GM23338 (cell line): Measurements from ENCODE around the gene ARHGEF40. TPM values are rescaled to one million over a fixed set of nuclear protein-coding genes. Genes with fewer than 3 reads are reported as not detected.

Experiments used
- EZH2 ChIP-seq: fragments of 200-600 bp; sonication (generic); IDR thresholded peaks from one replicate; pipeline ENCODE4 v1.8.0; 2017; ENCODE audit warnings: antibody characterized with exemption, mild to moderate bottlenecking, low read depth; ENCODE audit not compliant: unreplicated experiment
- EZH2phosphoT487 ChIP-seq: fragments of 200-600 bp; sonication (generic); IDR thresholded peaks from one replicate; pipeline ENCODE4 v1.8.1; 2018; ENCODE audit warnings: antibody characterized with exemption; ENCODE audit not compliant: unreplicated experiment
- JUNB ChIP-seq: IDR thresholded peaks from one replicate; pipeline ENCODE4 v1.6.1; 2016; ENCODE audit warnings: antibody characterized with exemption; ENCODE audit not compliant: unreplicated experiment
- POLR2AphosphoS5 ChIP-seq: IDR thresholded peaks from 2 replicates; pipeline ENCODE4 v1.6.1; 2016; ENCODE audit warnings: antibody characterized with exemption, low read depth
- STAT1 ChIP-seq: IDR thresholded peaks from one replicate; pipeline ENCODE4 v1.6.1; 2016; ENCODE audit warnings: antibody characterized with exemption; ENCODE audit not compliant: unreplicated experiment
- ZNF114 ChIP-seq: fragments of 250-450 bp; sonication (Bioruptor Pico); IDR thresholded peaks from 2 replicates; pipeline ENCODE4 v1.5.0; 2020; ENCODE audit warnings: mild to moderate bottlenecking, moderate library complexity
- ZNF331 ChIP-seq: fragments of 250-450 bp; sonication (Bioruptor Pico); IDR thresholded peaks from 2 replicates; pipeline ENCODE4 v1.5.0; 2020; ENCODE audit warnings: low read depth, mild to moderate bottlenecking, moderate library complexity
- polyA plus RNA-seq: library from polyadenylated mRNA; unstranded; fragments of >200 nt; fragmentation: Nextera tagmentation; extraction: Ambion mirVana; gene quantifications from 2 replicates; pipeline ENCODE4 v1.2.1, GENCODE V29; 2016
- total RNA-seq: library from RNA; depleted of rRNA; stranded (reverse); fragments of >200 nt; shearing (Covaris generic); gene quantifications from 2 replicates; pipeline ENCODE4 v1.2.3, GENCODE V29; 2014
- TF ChIP-seq, protein P1 (sequence below): fragments of 250-450 bp; sonication (Bioruptor Pico); IDR thresholded peaks from 2 replicates; pipeline ENCODE4 v1.5.0; 2020; ENCODE audit warnings: mild to moderate bottlenecking, moderate library complexity
- TF ChIP-seq, protein P2 (sequence below), 2 experiments: fragments of 200-600 bp in 1 of 2; sonication (generic) in 1 of 2; conservative IDR thresholded peaks; 2 replicates each; pipeline versions ENCODE4 v1.5.1 to v1.6.1; 2016 to 2017; ENCODE audit warnings: antibody characterized with exemption in 2 of 2, low read depth in 2 of 2, mild to moderate bottlenecking in 2 of 2, moderate library complexity in 1 of 2

The ARHGEF40 gene
- total and polyA plus RNA-seq, 2 experiments from 2014 or later, result 17.7 to 44.6 TPM

- TF ChIP-seq, protein P1, sequence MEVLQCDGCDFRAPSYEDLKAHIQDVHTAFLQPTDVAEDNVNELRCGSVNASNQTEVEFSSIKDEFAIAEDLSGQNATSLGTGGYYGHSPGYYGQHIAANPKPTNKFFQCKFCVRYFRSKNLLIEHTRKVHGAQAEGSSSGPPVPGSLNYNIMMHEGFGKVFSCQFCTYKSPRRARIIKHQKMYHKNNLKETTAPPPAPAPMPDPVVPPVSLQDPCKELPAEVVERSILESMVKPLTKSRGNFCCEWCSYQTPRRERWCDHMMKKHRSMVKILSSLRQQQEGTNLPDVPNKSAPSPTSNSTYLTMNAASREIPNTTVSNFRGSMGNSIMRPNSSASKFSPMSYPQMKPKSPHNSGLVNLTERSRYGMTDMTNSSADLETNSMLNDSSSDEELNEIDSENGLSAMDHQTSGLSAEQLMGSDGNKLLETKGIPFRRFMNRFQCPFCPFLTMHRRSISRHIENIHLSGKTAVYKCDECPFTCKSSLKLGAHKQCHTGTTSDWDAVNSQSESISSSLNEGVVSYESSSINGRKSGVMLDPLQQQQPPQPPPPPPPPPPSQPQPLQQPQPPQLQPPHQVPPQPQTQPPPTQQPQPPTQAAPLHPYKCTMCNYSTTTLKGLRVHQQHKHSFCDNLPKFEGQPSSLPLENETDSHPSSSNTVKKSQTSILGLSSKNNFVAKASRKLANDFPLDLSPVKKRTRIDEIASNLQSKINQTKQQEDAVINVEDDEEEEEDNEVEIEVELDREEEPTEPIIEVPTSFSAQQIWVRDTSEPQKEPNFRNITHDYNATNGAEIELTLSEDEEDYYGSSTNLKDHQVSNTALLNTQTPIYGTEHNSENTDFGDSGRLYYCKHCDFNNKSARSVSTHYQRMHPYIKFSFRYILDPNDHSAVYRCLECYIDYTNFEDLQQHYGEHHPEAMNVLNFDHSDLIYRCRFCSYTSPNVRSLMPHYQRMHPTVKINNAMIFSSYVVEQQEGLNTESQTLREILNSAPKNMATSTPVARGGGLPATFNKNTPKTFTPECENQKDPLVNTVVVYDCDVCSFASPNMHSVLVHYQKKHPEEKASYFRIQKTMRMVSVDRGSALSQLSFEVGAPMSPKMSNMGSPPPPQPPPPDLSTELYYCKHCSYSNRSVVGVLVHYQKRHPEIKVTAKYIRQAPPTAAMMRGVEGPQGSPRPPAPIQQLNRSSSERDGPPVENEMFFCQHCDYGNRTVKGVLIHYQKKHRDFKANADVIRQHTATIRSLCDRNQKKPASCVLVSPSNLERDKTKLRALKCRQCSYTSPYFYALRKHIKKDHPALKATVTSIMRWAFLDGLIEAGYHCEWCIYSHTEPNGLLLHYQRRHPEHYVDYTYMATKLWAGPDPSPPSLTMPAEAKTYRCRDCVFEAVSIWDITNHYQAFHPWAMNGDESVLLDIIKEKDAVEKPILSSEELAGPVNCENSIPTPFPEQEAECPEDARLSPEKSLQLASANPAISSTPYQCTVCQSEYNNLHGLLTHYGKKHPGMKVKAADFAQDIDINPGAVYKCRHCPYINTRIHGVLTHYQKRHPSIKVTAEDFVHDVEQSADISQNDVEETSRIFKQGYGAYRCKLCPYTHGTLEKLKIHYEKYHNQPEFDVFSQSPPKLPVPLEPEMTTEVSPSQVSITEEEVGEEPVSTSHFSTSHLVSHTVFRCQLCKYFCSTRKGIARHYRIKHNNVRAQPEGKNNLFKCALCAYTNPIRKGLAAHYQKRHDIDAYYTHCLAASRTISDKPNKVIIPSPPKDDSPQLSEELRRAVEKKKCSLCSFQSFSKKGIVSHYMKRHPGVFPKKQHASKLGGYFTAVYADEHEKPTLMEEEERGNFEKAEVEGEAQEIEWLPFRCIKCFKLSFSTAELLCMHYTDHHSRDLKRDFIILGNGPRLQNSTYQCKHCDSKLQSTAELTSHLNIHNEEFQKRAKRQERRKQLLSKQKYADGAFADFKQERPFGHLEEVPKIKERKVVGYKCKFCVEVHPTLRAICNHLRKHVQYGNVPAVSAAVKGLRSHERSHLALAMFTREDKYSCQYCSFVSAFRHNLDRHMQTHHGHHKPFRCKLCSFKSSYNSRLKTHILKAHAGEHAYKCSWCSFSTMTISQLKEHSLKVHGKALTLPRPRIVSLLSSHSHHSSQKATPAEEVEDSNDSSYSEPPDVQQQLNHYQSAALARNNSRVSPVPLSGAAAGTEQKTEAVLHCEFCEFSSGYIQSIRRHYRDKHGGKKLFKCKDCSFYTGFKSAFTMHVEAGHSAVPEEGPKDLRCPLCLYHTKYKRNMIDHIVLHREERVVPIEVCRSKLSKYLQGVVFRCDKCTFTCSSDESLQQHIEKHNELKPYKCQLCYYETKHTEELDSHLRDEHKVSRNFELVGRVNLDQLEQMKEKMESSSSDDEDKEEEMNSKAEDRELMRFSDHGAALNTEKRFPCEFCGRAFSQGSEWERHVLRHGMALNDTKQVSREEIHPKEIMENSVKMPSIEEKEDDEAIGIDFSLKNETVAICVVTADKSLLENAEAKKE, result no peak
- no peak for TF ChIP-seq EZH2phosphoT487
- TF ChIP-seq ZNF114, result no peak
- TF ChIP-seq, protein P2, sequence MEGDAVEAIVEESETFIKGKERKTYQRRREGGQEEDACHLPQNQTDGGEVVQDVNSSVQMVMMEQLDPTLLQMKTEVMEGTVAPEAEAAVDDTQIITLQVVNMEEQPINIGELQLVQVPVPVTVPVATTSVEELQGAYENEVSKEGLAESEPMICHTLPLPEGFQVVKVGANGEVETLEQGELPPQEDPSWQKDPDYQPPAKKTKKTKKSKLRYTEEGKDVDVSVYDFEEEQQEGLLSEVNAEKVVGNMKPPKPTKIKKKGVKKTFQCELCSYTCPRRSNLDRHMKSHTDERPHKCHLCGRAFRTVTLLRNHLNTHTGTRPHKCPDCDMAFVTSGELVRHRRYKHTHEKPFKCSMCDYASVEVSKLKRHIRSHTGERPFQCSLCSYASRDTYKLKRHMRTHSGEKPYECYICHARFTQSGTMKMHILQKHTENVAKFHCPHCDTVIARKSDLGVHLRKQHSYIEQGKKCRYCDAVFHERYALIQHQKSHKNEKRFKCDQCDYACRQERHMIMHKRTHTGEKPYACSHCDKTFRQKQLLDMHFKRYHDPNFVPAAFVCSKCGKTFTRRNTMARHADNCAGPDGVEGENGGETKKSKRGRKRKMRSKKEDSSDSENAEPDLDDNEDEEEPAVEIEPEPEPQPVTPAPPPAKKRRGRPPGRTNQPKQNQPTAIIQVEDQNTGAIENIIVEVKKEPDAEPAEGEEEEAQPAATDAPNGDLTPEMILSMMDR (conservative IDR thresholded peaks at IDR 0.05; ENCODE audit: low read depth in 2 of 2), result no peak
- TF ChIP-seq STAT1, result no peak
- no peak for TF ChIP-seq ZNF331 (CRISPR knock-in tag)
- TF ChIP-seq JUNB, result no peak
- no peak for TF ChIP-seq POLR2AphosphoS5
- TF ChIP-seq EZH2, result no peak
Measured at GRCh38 chr14:21096438-21096837, 26.3 kb downstream of the ARHGEF40 start (continued).
